Memory B cell (primary cell): ENCODE data around the gene MVB12B.
A peak's percentile ranks its signal among the peaks of the same experiment; 100 is the strongest.

ENCODE experiments used
- ATAC-seq: fragments of 150-1000 bp; cut with Tn5 transposase; 2 replicates; pipeline ENCODE4 v1.10.0; 2021; ENCODE audit warnings: low read depth, mild to moderate bottlenecking, moderate library complexity
- DNase-seq, 2 donors: peaks; one replicate each; pipeline ENCODE4 v3.0.0; 2022; ENCODE audit warnings: low spot score in 2 of 2
- H3K27ac Mint-ChIP-seq: one replicate; pipeline ENCODE4 v1.8.0; 2022; ENCODE audit warnings: mild to moderate bottlenecking, moderate library complexity, mixed read lengths
- H3K27me3 Mint-ChIP-seq: one replicate; pipeline ENCODE4 v1.8.0; 2022; ENCODE audit warnings: mixed read lengths
- H3K36me3 Mint-ChIP-seq: one replicate; pipeline ENCODE4 v1.8.0; 2022; ENCODE audit warnings: mild to moderate bottlenecking, mixed read lengths
- H3K4me1 Mint-ChIP-seq: one replicate; pipeline ENCODE4 v1.8.0; 2022; ENCODE audit warnings: mixed read lengths
- H3K4me3 Mint-ChIP-seq: one replicate; pipeline ENCODE4 v1.8.0; 2022; ENCODE audit warnings: mild to moderate bottlenecking, moderate library complexity, mixed read lengths
- H3K9me3 Mint-ChIP-seq: one replicate; pipeline ENCODE4 v1.8.0; 2022; ENCODE audit warnings: mixed read lengths

The MVB12B gene

DNA sequence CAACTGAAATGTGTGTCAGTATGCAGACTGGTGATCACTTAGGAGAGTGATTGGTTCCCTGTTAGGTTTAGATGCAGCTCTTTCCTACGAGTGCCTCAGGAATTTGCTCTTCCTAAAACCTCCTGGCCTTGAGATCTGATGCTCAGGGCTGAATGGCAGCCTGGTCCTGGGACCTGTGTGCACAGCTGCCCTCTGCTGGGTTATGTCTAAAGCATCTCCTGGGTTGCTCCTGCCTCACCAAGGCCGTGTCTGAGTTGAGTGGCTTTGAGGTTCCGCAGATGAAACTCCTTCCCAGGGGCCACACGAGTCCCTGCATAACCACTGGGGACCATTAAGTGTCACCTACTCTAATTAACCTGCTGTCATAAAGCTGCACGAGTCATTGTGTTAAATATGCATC lies 59.5 kb downstream of the MVB12B start:
- Mint-ChIP-seq H3K4me1 (peaks cover 4% of the 10 kb centered on the region), H3K27me3 (peaks cover 3% of the 10 kb centered on the region), H3K36me3 (peaks cover 3% of the 10 kb centered on the region), H3K27ac (no peak overlapping the region), H3K4me3 (no peak overlapping the region), H3K9me3 (no peaks in the 10 kb centered on the region)
- DNase-seq (no peak), ATAC-seq (no peak)

DNA sequence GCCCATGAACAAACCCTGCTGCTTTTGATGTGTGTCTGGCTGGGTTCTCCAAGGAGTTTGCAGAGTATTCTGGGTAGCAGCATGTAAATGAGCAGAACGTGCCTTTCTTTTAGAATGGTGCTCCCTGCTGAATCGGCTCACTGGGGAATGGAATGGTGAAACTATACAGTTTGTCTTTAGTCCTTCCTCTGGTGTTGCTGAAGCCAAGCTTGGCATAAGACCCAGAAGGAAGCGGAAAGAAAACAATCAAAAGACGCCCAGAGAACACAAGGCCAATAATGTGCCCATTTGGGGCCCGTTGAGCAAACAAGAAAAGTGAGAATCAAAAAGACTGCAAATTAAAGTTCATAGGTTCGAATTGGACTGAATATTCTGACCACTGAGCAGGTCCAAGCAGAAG lies 60.1 kb downstream of the MVB12B start:
- DNase-seq (no peak), ATAC-seq (no peak)
- H3K27ac Mint-ChIP-seq = no peak overlapping the region
- no peaks in the 10 kb centered on the region for H3K9me3 Mint-ChIP-seq
- peaks cover 4% of the 10 kb centered on the region for H3K4me1 Mint-ChIP-seq
- no peak overlapping the region for H3K4me3 Mint-ChIP-seq
- H3K27me3 Mint-ChIP-seq = peaks cover 6% of the 10 kb centered on the region
- peaks cover 3% of the 10 kb centered on the region for H3K36me3 Mint-ChIP-seq

DNA sequence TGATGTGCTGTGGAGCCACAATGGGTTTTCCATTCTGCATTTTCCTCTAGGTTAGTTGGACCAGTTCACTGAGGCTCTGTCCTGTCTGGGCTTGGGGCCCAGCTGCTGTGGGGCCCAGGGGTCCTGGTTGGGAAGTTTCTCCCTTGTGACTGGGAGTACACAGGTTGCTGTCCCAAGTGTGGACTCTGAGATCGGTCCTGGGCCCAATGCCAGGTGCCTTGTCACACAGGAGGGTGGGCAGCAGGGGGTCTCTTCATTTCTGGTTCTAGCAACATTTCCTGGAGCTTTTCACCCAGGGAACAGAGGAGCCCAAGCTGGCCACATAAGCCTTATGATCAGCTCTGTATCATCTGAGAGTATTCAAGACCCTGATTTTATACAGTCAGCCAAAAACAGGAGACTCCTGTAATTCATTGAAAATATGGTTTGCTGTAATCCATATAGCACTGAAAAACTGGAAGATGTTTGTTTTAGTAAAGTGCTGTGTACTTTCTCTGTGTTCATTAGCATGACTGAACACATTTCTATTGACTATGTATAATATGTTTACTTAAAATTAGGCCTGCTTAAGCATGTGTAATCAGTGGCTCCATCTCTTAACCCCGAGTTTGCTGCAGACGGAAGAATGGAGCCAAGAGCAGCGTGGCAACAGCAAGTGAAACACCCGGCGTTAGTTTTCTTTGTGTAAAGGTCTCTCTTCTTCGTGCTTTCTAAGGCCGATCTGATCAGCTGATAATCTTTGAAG lies 62.5 kb downstream of the MVB12B start:
- peaks cover 7% of the 10 kb centered on the region for H3K36me3 Mint-ChIP-seq
- H3K27me3 Mint-ChIP-seq = peaks cover 6% of the 10 kb centered on the region
- H3K27ac Mint-ChIP-seq = no peak overlapping the region
- no peak for ATAC-seq
- no peak overlapping the region for H3K4me3 Mint-ChIP-seq
- DNase-seq = no peak
- H3K4me1 Mint-ChIP-seq = peaks cover 4% of the 10 kb centered on the region
- H3K9me3 Mint-ChIP-seq = no peaks in the 10 kb centered on the region

DNA sequence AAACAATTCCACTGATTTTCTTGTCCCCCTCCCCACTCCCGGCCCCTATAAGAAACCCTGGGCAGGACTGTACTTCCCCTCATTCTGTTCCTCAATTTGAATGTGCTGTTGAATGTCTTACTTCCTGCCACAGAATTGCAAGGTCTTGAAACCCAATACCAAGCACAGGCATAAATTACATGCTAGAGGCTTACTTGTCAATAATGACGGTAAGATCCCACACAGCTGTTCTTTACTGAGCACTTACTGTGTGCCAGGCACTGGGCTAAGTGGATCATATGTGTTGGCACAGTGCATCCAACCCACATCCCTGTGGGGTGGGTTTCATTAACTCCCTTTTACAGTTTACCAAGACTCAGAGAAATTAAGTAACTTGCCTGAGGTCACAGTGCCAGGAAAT lies 63.4 kb downstream of the MVB12B start:
- peaks cover 4% of the 10 kb centered on the region for H3K4me1 Mint-ChIP-seq
- H3K27ac Mint-ChIP-seq = no peak overlapping the region
- no peak for DNase-seq
- peaks cover 7% of the 10 kb centered on the region for H3K36me3 Mint-ChIP-seq
- H3K27me3 Mint-ChIP-seq = peaks cover 6% of the 10 kb centered on the region
- peak; percentile 84 for ATAC-seq
- H3K4me3 Mint-ChIP-seq = no peak overlapping the region
- H3K9me3 Mint-ChIP-seq = no peaks in the 10 kb centered on the region

DNA sequence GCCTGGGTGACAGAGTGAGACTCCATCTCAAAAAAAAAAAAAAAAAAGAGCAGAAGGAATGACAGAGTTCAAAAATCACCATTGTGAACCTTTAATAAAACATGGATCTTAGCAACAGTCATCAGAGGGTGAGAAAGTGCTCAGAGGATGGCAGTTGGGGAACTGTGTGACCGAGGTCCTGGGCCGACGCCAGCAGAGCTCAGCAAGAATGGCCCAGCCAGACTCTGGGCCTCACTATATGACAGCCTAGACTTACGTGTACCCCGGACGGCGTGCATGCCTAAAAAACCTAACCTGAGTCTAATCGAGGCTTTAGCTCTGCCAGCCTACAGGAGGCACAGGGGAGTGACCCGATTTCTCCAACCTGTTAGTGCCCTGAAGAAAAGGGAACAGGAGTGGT lies 64.3 kb downstream of the MVB12B start:
- H3K27me3 Mint-ChIP-seq = peaks cover 6% of the 10 kb centered on the region
- DNase-seq (no peak), ATAC-seq (no peak)
- H3K4me1 Mint-ChIP-seq = peaks cover 4% of the 10 kb centered on the region
- peaks cover 7% of the 10 kb centered on the region for H3K36me3 Mint-ChIP-seq
- H3K27ac Mint-ChIP-seq = no peak overlapping the region
- H3K4me3 Mint-ChIP-seq = no peak overlapping the region
- no peaks in the 10 kb centered on the region for H3K9me3 Mint-ChIP-seq

DNA sequence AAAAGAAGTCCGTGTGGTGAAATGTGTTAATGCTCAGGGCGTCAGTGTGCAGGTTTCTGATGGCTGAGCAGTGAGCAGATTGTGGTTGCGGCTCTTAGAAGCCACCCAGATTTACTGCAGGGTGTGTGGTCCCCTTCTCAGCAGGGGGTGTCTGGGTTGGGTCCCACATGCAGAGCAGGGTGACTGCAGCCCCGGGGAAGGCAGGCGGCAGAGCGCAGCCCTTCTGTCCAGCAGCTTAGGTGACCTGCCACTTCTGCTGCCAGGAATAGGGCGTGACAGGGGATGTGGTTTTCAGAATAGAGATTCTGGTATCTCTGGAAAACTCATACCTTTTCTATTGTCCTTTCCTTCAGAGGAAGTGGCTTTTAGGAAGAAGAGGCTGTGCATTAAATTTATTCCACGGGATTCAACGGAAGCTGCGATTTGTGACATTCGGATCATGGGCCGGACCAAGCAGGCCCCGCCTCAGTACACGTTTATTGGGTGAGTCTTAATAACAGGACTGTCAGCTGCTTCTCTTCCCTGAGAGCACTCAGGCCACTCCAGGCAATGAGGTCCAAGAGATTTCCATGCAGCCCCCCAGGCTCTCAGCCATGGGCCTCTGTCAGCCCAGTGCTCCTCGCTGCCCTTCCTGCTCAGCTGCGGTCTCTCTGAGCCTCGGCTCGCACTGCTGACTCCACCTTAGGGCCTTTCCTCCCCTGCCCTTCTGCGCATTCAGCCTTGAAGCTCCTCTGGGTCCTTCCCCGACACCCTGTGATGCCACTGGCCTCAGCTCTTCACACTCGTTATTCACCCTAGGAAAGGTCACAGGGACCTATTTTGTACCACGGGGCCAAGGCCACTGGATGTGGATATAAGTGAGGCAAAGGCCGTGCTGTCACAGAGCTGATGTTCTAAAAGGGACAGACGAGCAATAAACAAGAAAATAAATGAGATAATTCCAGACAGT lies 65.4 kb downstream of the MVB12B start:
- DNase-seq (no peak), ATAC-seq (no peak)
- peaks cover 6% of the 10 kb centered on the region for H3K27me3 Mint-ChIP-seq
- H3K9me3 Mint-ChIP-seq = no peaks in the 10 kb centered on the region
- no peak overlapping the region for H3K4me3 Mint-ChIP-seq
- peaks cover 7% of the 10 kb centered on the region for H3K36me3 Mint-ChIP-seq
- H3K27ac Mint-ChIP-seq = no peak overlapping the region
- H3K4me1 Mint-ChIP-seq = peaks cover 4% of the 10 kb centered on the region

DNA sequence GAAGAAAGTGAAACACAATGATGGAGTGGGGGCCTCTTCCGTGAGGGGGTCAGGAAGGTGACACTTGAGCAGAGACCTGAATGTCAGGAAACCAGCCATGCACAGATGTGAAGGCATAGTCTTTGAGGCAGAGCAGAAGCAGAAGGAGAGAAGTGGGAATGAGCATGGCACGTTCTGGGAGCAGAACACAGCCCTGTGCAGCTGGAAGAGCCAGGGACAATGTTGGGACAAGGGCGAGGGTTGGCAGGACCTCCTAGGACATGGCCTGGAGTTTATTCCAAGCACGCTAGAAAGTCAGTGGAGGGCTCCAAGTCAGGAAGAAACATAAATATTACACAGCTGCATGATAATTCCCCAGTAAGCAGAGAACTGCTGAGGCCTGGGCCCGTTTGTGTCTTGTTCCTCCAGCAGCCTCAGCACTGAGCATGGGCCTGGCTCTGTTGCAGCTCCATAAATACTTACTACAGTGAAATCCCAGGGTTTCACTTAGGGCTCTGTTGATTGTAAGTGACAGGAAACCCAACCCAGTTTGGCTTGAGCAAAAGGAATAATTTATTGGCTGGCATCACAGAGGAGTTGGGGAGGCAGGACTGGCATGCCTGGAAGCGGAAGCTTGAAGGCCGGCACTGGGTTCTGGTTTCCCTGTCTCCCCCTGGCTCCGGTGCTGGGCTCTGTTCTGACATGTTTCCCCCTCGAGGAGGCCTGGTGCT lies 66.2 kb downstream of the MVB12B start:
- H3K9me3 Mint-ChIP-seq = no peaks in the 10 kb centered on the region
- H3K4me3 Mint-ChIP-seq = no peak overlapping the region
- H3K27ac Mint-ChIP-seq = no peak overlapping the region
- H3K27me3 Mint-ChIP-seq = peaks cover 6% of the 10 kb centered on the region
- no peak for ATAC-seq
- H3K36me3 Mint-ChIP-seq = peaks cover 4% of the 10 kb centered on the region
- peaks cover 6% of the 10 kb centered on the region for H3K4me1 Mint-ChIP-seq
- DNase-seq = no peak

DNA sequence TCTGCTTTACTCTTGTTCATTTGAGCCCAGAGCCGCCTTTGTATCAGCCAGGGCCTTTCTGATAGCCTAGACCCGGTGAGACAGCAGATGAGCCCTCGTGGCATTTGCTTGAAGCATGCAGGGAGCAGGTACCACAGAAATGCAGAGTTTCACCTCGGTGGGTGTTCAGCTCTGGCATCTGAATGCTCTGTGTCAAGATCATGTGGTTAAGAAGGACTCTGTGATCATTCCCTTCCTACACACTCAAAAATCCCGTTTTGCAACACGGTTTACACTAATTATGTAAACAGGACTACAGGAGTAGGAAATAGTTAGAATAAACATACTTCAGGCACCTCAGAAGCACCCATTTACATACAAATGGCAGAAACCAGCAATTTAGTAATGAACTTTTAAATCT lies 67.2 kb downstream of the MVB12B start:
- H3K36me3 Mint-ChIP-seq = peaks cover 4% of the 10 kb centered on the region
- peaks cover 6% of the 10 kb centered on the region for H3K27me3 Mint-ChIP-seq
- DNase-seq (no peak), ATAC-seq (no peak)
- no peak overlapping the region for H3K4me3 Mint-ChIP-seq
- H3K9me3 Mint-ChIP-seq = no peaks in the 10 kb centered on the region
- peaks cover 10% of the 10 kb centered on the region for H3K4me1 Mint-ChIP-seq
- H3K27ac Mint-ChIP-seq = no peak overlapping the region

DNA sequence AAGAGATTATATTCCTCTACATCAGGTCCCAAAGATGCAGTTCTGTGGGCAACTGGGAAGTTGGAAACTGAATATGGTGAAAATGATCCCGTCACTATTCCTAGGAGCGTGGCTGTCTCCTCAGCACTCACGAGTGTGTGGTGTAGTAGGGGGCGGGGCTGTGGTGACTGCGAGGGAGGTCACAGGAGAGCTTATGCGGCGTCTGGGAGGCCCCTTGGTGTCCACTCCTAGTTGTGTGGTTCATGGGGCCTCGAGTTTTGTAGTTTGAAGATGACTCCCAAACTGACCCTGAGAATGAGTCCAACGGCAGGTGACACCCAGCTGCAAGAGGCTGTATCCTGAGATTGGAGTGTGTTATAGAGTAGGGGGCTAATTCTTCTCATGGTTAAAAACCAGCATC lies 68.2 kb downstream of the MVB12B start:
- Mint-ChIP-seq H3K4me3 (no peak overlapping the region), H3K4me1 (peaks cover 9% of the 10 kb centered on the region), H3K27me3 (peaks cover 6% of the 10 kb centered on the region), H3K27ac (no peak overlapping the region), H3K36me3 (peaks cover 4% of the 10 kb centered on the region), H3K9me3 (no peaks in the 10 kb centered on the region)
- DNase-seq = no peak
- no peak for ATAC-seq

DNA sequence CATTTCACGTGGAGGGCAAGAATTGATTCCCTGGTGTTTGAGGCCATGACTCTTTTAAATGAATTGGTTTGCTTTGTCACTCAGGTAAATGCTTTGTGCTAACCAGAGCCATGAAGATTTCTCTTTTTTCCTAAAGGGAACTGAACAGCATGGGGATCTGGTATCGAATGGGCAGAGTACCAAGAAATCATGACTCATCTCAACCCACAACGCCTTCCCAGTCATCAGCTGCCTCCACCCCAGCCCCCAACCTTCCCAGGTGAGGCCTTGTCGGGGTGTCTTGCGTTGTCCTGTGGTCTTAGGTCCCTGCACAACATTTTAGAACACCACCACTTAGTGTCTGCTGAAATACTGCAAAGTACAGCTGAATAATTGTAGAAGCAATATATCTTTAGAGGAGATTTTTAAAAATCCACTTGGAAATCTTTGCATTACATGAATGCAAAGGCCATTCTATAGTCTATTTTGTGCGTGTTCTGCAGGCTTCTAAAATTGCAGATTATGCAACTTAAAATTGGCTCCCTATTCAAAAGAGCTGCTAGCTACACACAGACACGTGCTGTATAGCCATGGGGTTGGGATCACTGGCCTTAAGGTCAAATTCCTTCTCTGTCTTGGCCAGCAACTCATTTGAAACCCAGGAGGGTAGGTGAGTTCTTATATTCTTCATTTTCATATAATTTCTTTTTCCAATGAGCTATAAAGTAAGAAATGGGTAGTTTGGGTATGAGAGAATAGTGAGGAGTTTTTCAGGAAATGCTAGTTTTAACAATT lies 69.0 kb downstream of the MVB12B start:
- no peak overlapping the region for H3K4me3 Mint-ChIP-seq
- H3K9me3 Mint-ChIP-seq = no peaks in the 10 kb centered on the region
- H3K36me3 Mint-ChIP-seq = peaks cover 4% of the 10 kb centered on the region
- no peak for ATAC-seq
- peaks cover 6% of the 10 kb centered on the region for H3K4me1 Mint-ChIP-seq
- H3K27me3 Mint-ChIP-seq = peaks cover 2% of the 10 kb centered on the region
- no peak overlapping the region for H3K27ac Mint-ChIP-seq
- DNase-seq = no peak

DNA sequence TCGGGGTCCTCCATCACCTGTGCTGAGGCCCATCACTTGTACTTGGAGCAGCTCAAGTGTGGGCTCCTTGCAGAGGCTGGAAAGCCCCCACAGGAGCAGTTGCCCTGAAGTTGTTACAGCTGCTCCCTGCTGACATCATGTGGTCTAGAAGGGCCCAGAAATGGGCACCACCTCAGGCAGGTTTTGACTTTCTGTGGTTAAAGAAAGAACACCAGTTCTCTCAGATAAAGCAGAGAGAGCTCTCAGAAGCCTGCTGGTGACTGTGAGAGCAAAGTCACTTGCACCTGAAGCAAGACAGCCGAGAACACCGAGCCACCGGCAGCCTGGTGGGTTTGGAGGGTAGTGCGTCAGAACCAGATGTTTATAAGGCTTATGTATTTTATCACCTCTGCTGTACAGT lies 70.4 kb downstream of the MVB12B start:
- peak; percentile 85 for ATAC-seq
- peak in 1 of 2 donors; percentile 10 for DNase-seq
- peaks cover 6% of the 10 kb centered on the region for H3K4me1 Mint-ChIP-seq
- H3K27me3 Mint-ChIP-seq = no peaks in the 10 kb centered on the region
- H3K4me3 Mint-ChIP-seq = no peak overlapping the region
- H3K27ac Mint-ChIP-seq = no peak overlapping the region
- H3K36me3 Mint-ChIP-seq = peaks cover 4% of the 10 kb centered on the region
- no peaks in the 10 kb centered on the region for H3K9me3 Mint-ChIP-seq

DNA sequence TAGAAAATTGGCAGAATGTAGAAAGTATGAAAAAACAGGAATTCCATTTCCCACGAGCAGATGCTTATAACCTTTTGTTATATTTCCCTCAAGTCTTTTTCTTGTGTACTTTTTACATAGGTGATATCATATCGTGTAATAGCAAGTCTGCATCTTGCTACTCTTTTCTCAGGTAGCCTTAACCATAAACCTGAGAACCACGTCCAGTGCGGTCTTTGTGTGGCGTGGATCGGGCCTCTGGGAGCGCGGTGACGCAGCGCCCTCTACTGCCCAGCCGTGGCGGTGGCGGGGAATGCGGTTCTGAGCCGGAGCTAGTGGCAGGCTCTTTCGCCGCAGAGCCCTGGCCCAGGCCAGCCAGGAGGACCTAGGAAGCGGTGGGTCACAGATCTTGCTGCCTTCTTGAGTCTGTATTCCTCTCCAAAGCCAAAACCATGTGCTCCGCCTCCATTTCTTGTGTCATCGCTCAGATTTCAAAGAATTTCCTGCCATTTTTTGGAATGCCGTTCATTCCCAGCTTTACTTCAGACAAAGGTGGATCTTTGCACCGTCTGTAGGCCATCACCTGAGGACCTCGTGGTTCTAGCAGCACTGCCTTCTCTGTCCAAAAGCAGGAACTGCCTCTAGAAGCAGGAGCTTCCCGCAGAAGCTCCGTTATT lies 71.9 kb downstream of the MVB12B start:
- peaks cover 8% of the 10 kb centered on the region for H3K4me1 Mint-ChIP-seq
- no peaks in the 10 kb centered on the region for H3K36me3 Mint-ChIP-seq
- no peak overlapping the region for H3K27ac Mint-ChIP-seq
- H3K4me3 Mint-ChIP-seq = no peak overlapping the region
- ATAC-seq (peak; percentile 67), DNase-seq (peak; percentile 72 to 80)
- no peaks in the 10 kb centered on the region for H3K9me3 Mint-ChIP-seq
- peaks cover 2% of the 10 kb centered on the region for H3K27me3 Mint-ChIP-seq

DNA sequence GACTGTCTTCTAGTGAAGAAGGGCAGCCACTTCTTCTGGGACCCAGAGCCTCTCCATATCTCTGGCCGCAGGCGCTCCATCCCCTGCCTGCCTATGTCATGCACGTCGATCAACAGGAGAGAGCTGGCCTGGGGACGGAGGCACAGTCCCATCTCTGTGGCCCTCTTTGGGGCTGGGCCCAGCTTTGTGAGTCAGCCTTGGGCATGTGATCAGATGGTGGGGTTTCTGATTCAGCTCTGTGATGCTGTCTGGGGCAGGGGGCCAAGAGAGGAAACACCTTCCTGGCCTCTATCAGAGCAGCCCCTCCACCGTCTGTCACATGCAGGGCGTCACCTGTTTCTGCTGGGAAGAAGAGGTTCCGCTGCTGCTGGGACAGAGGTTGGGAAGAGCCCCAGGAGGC lies 72.6 kb downstream of the MVB12B start:
- no peak overlapping the region for H3K27ac Mint-ChIP-seq
- no peak for ATAC-seq
- DNase-seq = no peak
- no peak overlapping the region for H3K4me3 Mint-ChIP-seq
- peaks cover 2% of the 10 kb centered on the region for H3K27me3 Mint-ChIP-seq
- H3K36me3 Mint-ChIP-seq = no peaks in the 10 kb centered on the region
- peaks cover 8% of the 10 kb centered on the region for H3K4me1 Mint-ChIP-seq
- no peaks in the 10 kb centered on the region for H3K9me3 Mint-ChIP-seq
